Mucosa of rectum (tissue), 2 donors: Measurements from ENCODE around the gene OPN1LW.
"Not testable (repeated sequence)": the region's sequence is repeated elsewhere in the genome, so short reads cannot be mapped to it uniquely, and the experiment has no call there.

Source experiments
- H3K27ac ChIP-seq, 2 donors: one replicate each; pipeline ENCODE4 v1.7.0; 2013; ENCODE audit warnings: inconsistent platforms in 2 of 2, low read depth in 2 of 2, low read length in 2 of 2
- H3K27me3 ChIP-seq, 2 donors: one replicate each; pipeline ENCODE4 v1.7.0; 2013; ENCODE audit warnings: low read length in 2 of 2; ENCODE audit not compliant: control insufficient read depth in 2 of 2, insufficient read depth in 2 of 2
- H3K36me3 ChIP-seq, 2 donors: one replicate each; pipeline ENCODE4 v1.7.0; 2013; ENCODE audit warnings: low read length in 2 of 2; ENCODE audit not compliant: control insufficient read depth in 2 of 2, insufficient read depth in 2 of 2
- H3K4me1 ChIP-seq, 2 donors: one replicate each; pipeline ENCODE4 v1.7.0; 2013; ENCODE audit warnings: low read length in 2 of 2, mild to moderate bottlenecking in 1 of 2; ENCODE audit not compliant: control insufficient read depth in 2 of 2, insufficient read depth in 2 of 2
- H3K4me3 ChIP-seq, 2 donors: one replicate each; pipeline ENCODE4 v1.7.0; 2013; ENCODE audit warnings: low read length in 2 of 2
- H3K9ac ChIP-seq, 2 donors: one replicate each; pipeline ENCODE4 v1.7.0; 2013; ENCODE audit warnings: low read length in 2 of 2, low read depth in 1 of 2, mild to moderate bottlenecking in 1 of 2
- H3K9me3 ChIP-seq, 2 donors: one replicate each; pipeline ENCODE4 v1.7.0; 2013; ENCODE audit warnings: low read length in 2 of 2; ENCODE audit not compliant: control insufficient read depth in 2 of 2
- donor health status: healthy.
- donor health status: Normal muscosa, but diverticular disease.

Gene OPN1LW

GRCh38 chrX:154156221-154156620 is 12.2 kb downstream of the OPN1LW start:
- H3K9ac ChIP-seq, H3K36me3 ChIP-seq, H3K27ac ChIP-seq, H3K9me3 ChIP-seq, H3K4me1 ChIP-seq, H3K4me3 ChIP-seq, H3K27me3 ChIP-seq: not testable (repeated sequence)

- H3K27ac ChIP-seq, H3K9ac ChIP-seq, H3K27me3 ChIP-seq, H3K9me3 ChIP-seq, H3K4me1 ChIP-seq, H3K4me3 ChIP-seq, H3K36me3 ChIP-seq: not testable (repeated sequence)
Observed at GRCh38 chrX:154157207-154157606, 13.2 kb downstream of the OPN1LW start.

GRCh38 chrX:154159345-154159744 is 15.3 kb downstream of the OPN1LW start:
- H3K27ac ChIP-seq, H3K4me3 ChIP-seq, H3K27me3 ChIP-seq, H3K9ac ChIP-seq, H3K36me3 ChIP-seq, H3K9me3 ChIP-seq, H3K4me1 ChIP-seq: not testable (repeated sequence)

- H3K27ac ChIP-seq, H3K9ac ChIP-seq: not testable (repeated sequence)
Observed at GRCh38 chrX:154164902-154165301, 20.9 kb downstream of the OPN1LW start.

GRCh38 chrX:154168384-154168783 is 24.3 kb downstream of the OPN1LW start:
- not testable (repeated sequence) for H3K4me3 ChIP-seq, H3K27me3 ChIP-seq, H3K36me3 ChIP-seq, H3K9ac ChIP-seq, H3K27ac ChIP-seq, H3K4me1 ChIP-seq, H3K9me3 ChIP-seq

More at GRCh38 chrX:154164902-154165301, 20.9 kb downstream of the OPN1LW start:
- H3K4me1 ChIP-seq, H3K4me3 ChIP-seq, H3K36me3 ChIP-seq, H3K27me3 ChIP-seq, H3K9me3 ChIP-seq: not testable (repeated sequence)

GRCh38 chrX:154172535-154172943 is 28.5 kb downstream of the OPN1LW start:
- H3K27me3 ChIP-seq, H3K36me3 ChIP-seq, H3K9me3 ChIP-seq, H3K27ac ChIP-seq, H3K9ac ChIP-seq, H3K4me3 ChIP-seq, H3K4me1 ChIP-seq: not testable (repeated sequence)

GRCh38 chrX:154174356-154174755 is 30.3 kb downstream of the OPN1LW start:
- not testable (repeated sequence) for H3K27ac ChIP-seq, H3K9ac ChIP-seq, H3K27me3 ChIP-seq, H3K36me3 ChIP-seq, H3K9me3 ChIP-seq, H3K4me3 ChIP-seq, H3K4me1 ChIP-seq

- H3K9ac ChIP-seq, H3K27me3 ChIP-seq, H3K4me3 ChIP-seq, H3K9me3 ChIP-seq, H3K4me1 ChIP-seq, H3K36me3 ChIP-seq, H3K27ac ChIP-seq: not testable (repeated sequence)
Observed at GRCh38 chrX:154182296-154182695, 38.3 kb downstream of the OPN1LW start, which contains the start of gene OPN1MW. OPN1MW (plus strand) TSS chrX:154182596; CDS start chrX:154182678, 82 bp downstream.

- not testable (repeated sequence) for H3K4me3 ChIP-seq, H3K27ac ChIP-seq, H3K36me3 ChIP-seq, H3K4me1 ChIP-seq, H3K9me3 ChIP-seq, H3K27me3 ChIP-seq, H3K9ac ChIP-seq
Observed at GRCh38 chrX:154183794-154184193, 39.8 kb downstream of the OPN1LW start.

- not testable (repeated sequence) for H3K27ac ChIP-seq, H3K4me1 ChIP-seq, H3K9me3 ChIP-seq, H3K36me3 ChIP-seq, H3K9ac ChIP-seq, H3K27me3 ChIP-seq, H3K4me3 ChIP-seq
Observed at GRCh38 chrX:154192846-154193245, 48.8 kb downstream of the OPN1LW start.

GRCh38 chrX:154194316-154194715 is 50.3 kb downstream of the OPN1LW start:
- not testable (repeated sequence) for H3K9me3 ChIP-seq, H3K4me1 ChIP-seq, H3K27me3 ChIP-seq, H3K27ac ChIP-seq, H3K4me3 ChIP-seq, H3K36me3 ChIP-seq, H3K9ac ChIP-seq
